DND-41 (cell line): Measurements from ENCODE around the gene AP4M1.
A peak's percentile ranks its signal among the peaks of the same experiment; 100 is the strongest.
"Not testable (repeated sequence)": the region's sequence is repeated elsewhere in the genome, so short reads cannot be mapped to it uniquely, and the experiment has no call there.

Experiments
- ATAC-seq: fragments of 200-7000 bp; cut with Tn5 transposase; 3 replicates; pipeline ENCODE4 v1.9.1; 2021; ENCODE audit warnings: low read depth; ENCODE audit not compliant: insufficient read depth
- DNase-seq: peaks from one replicate; pipeline ENCODE4 v3.0.0-alpha.2; 2020
- H2AFZ ChIP-seq: 2 replicates; pipeline ENCODE4 v1.6.0; 2012; ENCODE audit warnings: low read depth, low read length
- H3K27ac ChIP-seq: 2 replicates; pipeline ENCODE4 v1.5.1; 2012; ENCODE audit warnings: low read length, inconsistent platforms
- H3K27me3 ChIP-seq: fragments of 200-600 bp; sonication (generic); 2 replicates; pipeline ENCODE4 v1.6.0; 2012; ENCODE audit warnings: low read length, mild to moderate bottlenecking, inconsistent platforms; ENCODE audit not compliant: insufficient read depth, poor library complexity
- H3K36me3 ChIP-seq: 2 replicates; pipeline ENCODE4 v1.5.1; 2012; ENCODE audit warnings: low read length, inconsistent platforms; ENCODE audit not compliant: insufficient read depth
- H3K4me1 ChIP-seq: 2 replicates; pipeline ENCODE4 v1.5.1; 2012; ENCODE audit warnings: mild to moderate bottlenecking, low read length; ENCODE audit not compliant: insufficient read depth
- H3K4me2 ChIP-seq: 2 replicates; pipeline ENCODE4 v1.6.0; 2012; ENCODE audit warnings: mild to moderate bottlenecking, moderate library complexity, low read length, inconsistent platforms; ENCODE audit not compliant: insufficient read depth
- H3K4me3 ChIP-seq, 2 experiments: fragments of 200-600 bp in 1 of 2; shearing (Covaris generic) in 1 of 2; 2 replicates each; pipeline ENCODE4 v1.5.1; 2012 to 2016; ENCODE audit warnings: inconsistent platforms in 2 of 2, low read length in 2 of 2, mild to moderate bottlenecking in 2 of 2, low read depth in 1 of 2, moderate library complexity in 1 of 2
- H3K79me2 ChIP-seq: 2 replicates; pipeline ENCODE4 v1.6.0; 2012; ENCODE audit warnings: low read length, inconsistent platforms; ENCODE audit not compliant: insufficient read depth
- H3K9ac ChIP-seq: 2 replicates; pipeline ENCODE4 v1.6.0; 2012; ENCODE audit warnings: low read depth, mild to moderate bottlenecking, inconsistent platforms, low read length, moderate library complexity
- H3K9me3 ChIP-seq: 2 replicates; pipeline ENCODE4 v1.5.1; 2012; ENCODE audit warnings: low read length, moderate library complexity, mild to moderate bottlenecking, inconsistent platforms; ENCODE audit not compliant: insufficient read depth, severe bottlenecking
- H4K20me1 ChIP-seq: 2 replicates; pipeline ENCODE4 v1.6.0; 2012; ENCODE audit warnings: low read length; ENCODE audit not compliant: insufficient read depth
- EZH2 ChIP-seq: IDR thresholded peaks from 3 replicates; pipeline ENCODE4 v1.6.1; 2012; ENCODE audit warnings: borderline replicate concordance, low read depth, mild to moderate bottlenecking, moderate library complexity, low read length, inconsistent platforms; ENCODE audit not compliant: severe bottlenecking
- TF ChIP-seq, protein P1 (sequence below): IDR thresholded peaks from 2 replicates; pipeline ENCODE4 v1.5.1; 2012; ENCODE audit warnings: borderline replicate concordance, low read length, moderate library complexity, mild to moderate bottlenecking; ENCODE audit not compliant: poor library complexity, severe bottlenecking; ENCODE audit errors: extremely low read depth

Gene AP4M1

DNA sequence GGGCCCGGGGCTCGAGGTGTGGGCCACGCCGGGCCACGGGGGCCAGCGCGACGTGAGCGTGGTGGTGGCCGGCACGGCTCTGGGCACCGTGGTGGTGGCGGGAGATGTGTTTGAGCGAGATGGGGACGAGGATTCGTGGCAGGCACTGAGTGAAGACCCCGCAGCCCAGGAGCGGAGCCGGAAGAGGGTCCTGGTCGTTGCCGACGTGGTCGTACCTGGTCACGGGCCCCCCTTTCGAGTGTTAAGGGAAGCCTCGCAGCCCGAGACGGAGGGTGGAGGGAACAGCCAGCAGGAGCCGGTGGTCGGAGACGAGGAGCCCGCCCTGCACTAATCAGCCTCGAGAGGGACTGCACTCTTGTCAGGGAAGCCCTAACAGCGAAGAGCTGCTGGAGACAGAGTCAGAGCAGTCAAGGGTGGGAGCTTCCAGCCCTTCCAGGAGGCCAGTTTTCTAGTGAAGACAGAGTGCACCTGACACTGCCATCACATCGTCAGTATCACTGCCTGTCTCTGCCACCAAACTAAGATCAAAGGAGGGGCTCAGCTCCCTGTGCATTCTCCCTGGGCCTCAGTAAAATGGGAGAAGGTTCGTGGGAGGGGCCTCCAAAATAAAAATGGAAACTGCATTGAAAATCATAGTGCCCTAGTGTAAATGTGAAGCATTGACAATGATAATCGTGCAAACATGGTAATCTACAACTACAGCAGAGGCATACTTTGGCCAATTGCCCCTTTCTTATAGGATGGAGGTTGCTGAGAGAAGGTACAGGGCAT lies 26.6 kb downstream of the AP4M1 start:
- Histone ChIP-seq H3K79me2 (peaks cover 28% of the 10 kb centered on the region), H2AFZ (peak overlapping the region; percentile 97), H4K20me1 (no peaks in the 10 kb centered on the region), H3K9me3 (no peaks in the 10 kb centered on the region), H3K9ac (peak overlapping the region; percentile 92), H3K27me3 (no peaks in the 10 kb centered on the region), H3K27ac (peak overlapping the region; percentile 100), H3K4me3 (peak overlapping the region; percentile 91 to 96), H3K36me3 (peaks cover 11% of the 10 kb centered on the region), H3K4me2 (peak overlapping the region; percentile 100), H3K4me1 (peaks cover 45% of the 10 kb centered on the region)
- DNase-seq (peak; percentile 52), ATAC-seq (peak; percentile 18)
- TF ChIP-seq EZH2, result no peak
- TF ChIP-seq, protein P1, sequence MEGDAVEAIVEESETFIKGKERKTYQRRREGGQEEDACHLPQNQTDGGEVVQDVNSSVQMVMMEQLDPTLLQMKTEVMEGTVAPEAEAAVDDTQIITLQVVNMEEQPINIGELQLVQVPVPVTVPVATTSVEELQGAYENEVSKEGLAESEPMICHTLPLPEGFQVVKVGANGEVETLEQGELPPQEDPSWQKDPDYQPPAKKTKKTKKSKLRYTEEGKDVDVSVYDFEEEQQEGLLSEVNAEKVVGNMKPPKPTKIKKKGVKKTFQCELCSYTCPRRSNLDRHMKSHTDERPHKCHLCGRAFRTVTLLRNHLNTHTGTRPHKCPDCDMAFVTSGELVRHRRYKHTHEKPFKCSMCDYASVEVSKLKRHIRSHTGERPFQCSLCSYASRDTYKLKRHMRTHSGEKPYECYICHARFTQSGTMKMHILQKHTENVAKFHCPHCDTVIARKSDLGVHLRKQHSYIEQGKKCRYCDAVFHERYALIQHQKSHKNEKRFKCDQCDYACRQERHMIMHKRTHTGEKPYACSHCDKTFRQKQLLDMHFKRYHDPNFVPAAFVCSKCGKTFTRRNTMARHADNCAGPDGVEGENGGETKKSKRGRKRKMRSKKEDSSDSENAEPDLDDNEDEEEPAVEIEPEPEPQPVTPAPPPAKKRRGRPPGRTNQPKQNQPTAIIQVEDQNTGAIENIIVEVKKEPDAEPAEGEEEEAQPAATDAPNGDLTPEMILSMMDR, result no peak

DNA sequence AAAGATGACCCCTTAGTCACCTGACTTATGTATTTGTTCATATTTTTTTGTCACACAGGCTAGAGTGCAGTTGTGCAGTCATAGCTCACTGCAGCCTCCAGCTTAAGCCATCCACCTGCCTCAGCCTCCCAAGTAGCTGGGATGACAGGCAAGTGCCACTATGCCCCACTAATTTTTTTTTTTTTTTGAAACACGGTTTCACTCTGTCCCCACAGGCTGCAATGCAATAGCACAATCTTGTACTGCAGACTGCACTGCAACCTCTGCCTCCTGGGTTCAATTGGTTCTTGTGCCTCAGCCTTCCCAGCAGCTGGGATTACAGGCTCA lies 27.2 kb downstream of the AP4M1 start:
- no peak for TF ChIP-seq EZH2
- TF ChIP-seq, protein P1, result no peak
- DNase-seq (no peak), ATAC-seq (no peak)
- Histone ChIP-seq H4K20me1 (no peaks in the 10 kb centered on the region), H3K9ac (peak overlapping the region; percentile 92; the same call in 1 of the 2 replicates), H3K4me1 (peaks cover 45% of the 10 kb centered on the region), H3K4me3 (peak overlapping the region in 1 of 2 experiments; percentile 96; a peak in 2 of 4 replicates), H3K27me3 (no peaks in the 10 kb centered on the region), H3K79me2 (peaks cover 28% of the 10 kb centered on the region), H3K4me2 (peak overlapping the region; percentile 100), H3K27ac (no peak overlapping the region), H3K36me3 (peaks cover 11% of the 10 kb centered on the region), H3K9me3 (no peaks in the 10 kb centered on the region), H2AFZ (peak overlapping the region; percentile 97)

DNA sequence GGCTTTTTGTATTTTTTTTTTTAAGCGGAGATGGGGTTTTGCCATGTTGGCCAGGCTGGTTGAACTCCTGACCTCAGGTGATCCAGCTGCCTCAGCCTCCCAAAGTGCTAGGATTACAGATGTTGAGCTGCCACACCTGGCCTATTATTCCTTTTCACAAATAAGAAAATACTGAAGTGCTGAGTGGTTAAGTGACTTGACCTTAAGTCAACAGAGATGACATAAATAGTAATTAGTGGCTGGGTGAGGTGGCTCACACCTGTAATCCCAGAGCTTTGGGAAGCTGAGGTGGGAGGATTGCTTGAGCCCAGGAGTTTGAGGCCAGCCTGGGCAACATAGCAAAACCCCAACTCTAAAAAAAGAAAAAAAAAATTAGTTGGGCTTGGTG lies 28.8 kb downstream of the AP4M1 start:
- not testable (repeated sequence) for H3K4me3 ChIP-seq, H3K9ac ChIP-seq, H3K4me2 ChIP-seq, H4K20me1 ChIP-seq, ATAC-seq, H3K9me3 ChIP-seq, H3K27me3 ChIP-seq, H3K27ac ChIP-seq, H3K36me3 ChIP-seq, H2AFZ ChIP-seq, DNase-seq
- Histone ChIP-seq H3K4me1 (peaks cover 38% of the 10 kb centered on the region), H3K79me2 (peaks cover 16% of the 10 kb centered on the region)

DNA sequence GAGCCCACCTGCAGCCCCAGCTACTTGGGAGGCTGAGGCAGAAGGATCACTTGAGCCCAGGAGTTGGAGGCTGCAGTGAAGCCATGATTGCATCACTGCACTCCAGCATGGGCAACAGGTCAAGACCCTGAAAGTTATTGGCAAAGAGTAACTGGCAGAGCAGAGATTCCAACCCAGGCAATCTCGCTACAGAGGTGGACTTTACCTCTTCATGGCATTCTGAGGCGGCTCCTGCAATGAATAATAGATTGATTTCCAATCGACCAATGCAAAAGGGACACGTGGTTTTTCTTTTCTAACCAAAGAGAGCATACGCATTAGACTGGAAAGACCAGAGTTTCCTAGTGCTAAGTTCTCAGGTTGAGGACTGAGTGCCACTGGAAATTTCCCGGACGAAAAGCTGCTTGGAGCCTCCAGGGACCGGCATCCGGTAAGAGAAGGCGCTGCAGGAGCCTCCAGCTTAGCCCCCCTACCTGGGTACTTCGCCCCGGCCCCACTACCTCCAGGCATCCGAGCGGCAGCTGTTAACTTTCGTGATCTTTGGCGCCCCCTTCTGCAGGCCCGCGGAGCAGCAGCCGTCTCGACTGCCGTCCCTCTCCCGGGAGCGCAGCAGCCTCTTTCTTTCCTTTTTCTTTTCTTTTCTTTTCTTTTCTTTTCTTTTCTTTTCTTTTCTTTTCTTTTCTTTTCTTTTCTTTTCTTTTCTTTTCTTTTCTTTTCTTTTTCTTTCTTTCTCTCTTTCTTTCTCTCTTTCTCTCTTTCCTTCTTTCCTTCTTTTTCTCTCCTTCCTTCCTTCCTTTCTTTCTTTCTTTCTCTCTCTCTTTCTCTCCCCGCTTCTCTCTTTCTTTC lies 29.4 kb downstream of the AP4M1 start:
- Histone ChIP-seq H3K9me3 (no peaks in the 10 kb centered on the region), H3K4me3 (peak overlapping the region in 1 of 2 experiments; percentile 18; a peak in 1 of 4 replicates), H3K27me3 (no peaks in the 10 kb centered on the region), H3K4me1 (peaks cover 32% of the 10 kb centered on the region), H3K79me2 (peaks cover 10% of the 10 kb centered on the region), H3K9ac (peak overlapping the region; percentile 18), H3K27ac (no peak overlapping the region), H3K4me2 (peak overlapping the region; percentile 54), H4K20me1 (no peaks in the 10 kb centered on the region), H3K36me3 (no peaks in the 10 kb centered on the region), H2AFZ (peak overlapping the region; percentile 76)
- DNase-seq, result peak; percentile 88
- TF ChIP-seq EZH2, result no peak
- TF ChIP-seq, protein P1, result peak; percentile 90
- peak; percentile 32; the same call in 2 of the 3 replicates for ATAC-seq
